Measurements from ENCODE around the gene COL19A1.

The COL19A1 gene

DNA sequence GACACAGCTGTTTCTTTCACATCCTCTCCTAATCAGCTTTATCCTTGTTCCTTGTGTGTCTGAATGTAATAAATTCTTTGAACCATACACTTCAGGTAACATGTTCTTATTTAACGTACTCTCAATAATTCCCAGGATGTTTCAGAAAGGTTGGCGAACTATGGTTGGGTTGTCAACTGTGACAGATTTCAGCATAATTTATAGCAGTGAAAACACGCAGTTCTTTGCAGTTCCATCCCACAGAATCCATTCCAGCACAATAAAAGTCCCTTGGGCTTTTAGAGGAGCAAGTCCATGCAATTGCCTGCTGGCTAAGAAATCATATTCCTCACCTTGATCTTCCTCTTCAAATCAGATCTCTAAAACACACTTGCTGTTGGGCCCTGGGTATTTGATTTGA lies 317.2 kb downstream of the COL19A1 start:
- Histone ChIP-seq H3K27me3 (ENCODE audit: control insufficient read depth, insufficient read depth, low read length) (no peaks in the 10 kb centered on the region), H3K27ac (no peak overlapping the region), H3K9me3 (ENCODE audit: control insufficient read depth, low read length) (no peaks in the 10 kb centered on the region), H3K4me2 (ENCODE audit: low read length) (no peak overlapping the region), H3K4me3 (ENCODE audit: low read depth, low read length) (no peak overlapping the region), H3K4me1 (no peaks in the 10 kb centered on the region), H3K9ac (no peak overlapping the region), H3K79me2 (no peaks in the 10 kb centered on the region), H3K36me3 (ENCODE audit: control insufficient read depth, insufficient read depth, low read length) (no peaks in the 10 kb centered on the region), H2AFZ (no peak overlapping the region)
- TF ChIP-seq, protein P1, sequence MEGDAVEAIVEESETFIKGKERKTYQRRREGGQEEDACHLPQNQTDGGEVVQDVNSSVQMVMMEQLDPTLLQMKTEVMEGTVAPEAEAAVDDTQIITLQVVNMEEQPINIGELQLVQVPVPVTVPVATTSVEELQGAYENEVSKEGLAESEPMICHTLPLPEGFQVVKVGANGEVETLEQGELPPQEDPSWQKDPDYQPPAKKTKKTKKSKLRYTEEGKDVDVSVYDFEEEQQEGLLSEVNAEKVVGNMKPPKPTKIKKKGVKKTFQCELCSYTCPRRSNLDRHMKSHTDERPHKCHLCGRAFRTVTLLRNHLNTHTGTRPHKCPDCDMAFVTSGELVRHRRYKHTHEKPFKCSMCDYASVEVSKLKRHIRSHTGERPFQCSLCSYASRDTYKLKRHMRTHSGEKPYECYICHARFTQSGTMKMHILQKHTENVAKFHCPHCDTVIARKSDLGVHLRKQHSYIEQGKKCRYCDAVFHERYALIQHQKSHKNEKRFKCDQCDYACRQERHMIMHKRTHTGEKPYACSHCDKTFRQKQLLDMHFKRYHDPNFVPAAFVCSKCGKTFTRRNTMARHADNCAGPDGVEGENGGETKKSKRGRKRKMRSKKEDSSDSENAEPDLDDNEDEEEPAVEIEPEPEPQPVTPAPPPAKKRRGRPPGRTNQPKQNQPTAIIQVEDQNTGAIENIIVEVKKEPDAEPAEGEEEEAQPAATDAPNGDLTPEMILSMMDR (IDR thresholded peaks at IDR 0.05) = no peak

DNA sequence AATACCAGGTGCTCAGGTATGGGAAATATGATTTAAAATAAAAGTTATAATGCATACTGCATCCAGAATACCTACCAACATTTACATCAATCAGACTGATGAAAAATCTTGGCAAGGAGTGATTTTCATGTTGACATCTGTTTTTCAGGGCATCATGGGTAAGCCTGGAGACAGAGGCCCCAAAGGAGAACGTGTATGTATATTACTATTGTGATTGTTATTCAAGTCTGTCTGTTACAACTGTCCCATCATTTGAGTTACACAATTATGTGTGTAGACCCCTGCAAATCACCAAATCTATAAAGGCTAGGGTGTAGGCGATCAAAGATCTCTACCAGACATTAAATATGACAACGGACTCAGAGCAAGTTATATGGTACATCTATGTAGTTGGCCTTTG lies 318.4 kb downstream of the COL19A1 start:
- Histone ChIP-seq H3K9ac (no peak overlapping the region), H2AFZ (no peak overlapping the region), H3K9me3 (ENCODE audit: control insufficient read depth, low read length) (no peaks in the 10 kb centered on the region), H3K36me3 (ENCODE audit: control insufficient read depth, insufficient read depth, low read length) (no peaks in the 10 kb centered on the region), H3K4me3 (ENCODE audit: low read depth, low read length) (no peak overlapping the region), H3K27me3 (ENCODE audit: control insufficient read depth, insufficient read depth, low read length) (no peaks in the 10 kb centered on the region), H3K4me1 (no peaks in the 10 kb centered on the region), H3K27ac (no peak overlapping the region), H3K4me2 (ENCODE audit: low read length) (no peak overlapping the region), H3K79me2 (no peaks in the 10 kb centered on the region)
- TF ChIP-seq, protein P1 (IDR thresholded peaks at IDR 0.05) = no peak

DNA sequence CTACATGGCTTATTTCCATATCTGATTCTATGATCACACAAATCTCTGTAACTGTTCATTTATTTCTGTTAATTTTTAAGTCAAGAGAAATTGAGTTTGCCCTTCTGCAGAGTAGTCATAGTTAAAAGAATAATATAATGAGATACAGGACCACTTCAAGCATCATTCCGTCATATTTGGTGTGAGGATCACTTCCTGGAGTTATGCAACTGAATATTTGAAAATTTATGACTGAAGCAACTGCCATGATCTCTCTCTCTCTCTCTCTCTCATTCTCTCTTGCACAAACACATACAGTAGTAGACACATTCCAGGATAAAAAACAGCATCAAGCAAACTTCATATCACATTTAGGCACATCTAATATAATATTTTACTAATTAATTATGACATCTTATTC lies 320.1 kb downstream of the COL19A1 start:
- Histone ChIP-seq H3K27ac (no peak overlapping the region), H3K9ac (no peak overlapping the region), H3K36me3 (ENCODE audit: control insufficient read depth, insufficient read depth, low read length) (no peaks in the 10 kb centered on the region), H3K4me1 (no peaks in the 10 kb centered on the region), H3K9me3 (ENCODE audit: control insufficient read depth, low read length) (no peaks in the 10 kb centered on the region), H3K79me2 (no peaks in the 10 kb centered on the region), H3K27me3 (ENCODE audit: control insufficient read depth, insufficient read depth, low read length) (no peaks in the 10 kb centered on the region), H3K4me2 (ENCODE audit: low read length) (no peak overlapping the region), H2AFZ (no peak overlapping the region), H3K4me3 (ENCODE audit: low read depth, low read length) (no peak overlapping the region)
- TF ChIP-seq, protein P1 (IDR thresholded peaks at IDR 0.05) = no peak

DNA sequence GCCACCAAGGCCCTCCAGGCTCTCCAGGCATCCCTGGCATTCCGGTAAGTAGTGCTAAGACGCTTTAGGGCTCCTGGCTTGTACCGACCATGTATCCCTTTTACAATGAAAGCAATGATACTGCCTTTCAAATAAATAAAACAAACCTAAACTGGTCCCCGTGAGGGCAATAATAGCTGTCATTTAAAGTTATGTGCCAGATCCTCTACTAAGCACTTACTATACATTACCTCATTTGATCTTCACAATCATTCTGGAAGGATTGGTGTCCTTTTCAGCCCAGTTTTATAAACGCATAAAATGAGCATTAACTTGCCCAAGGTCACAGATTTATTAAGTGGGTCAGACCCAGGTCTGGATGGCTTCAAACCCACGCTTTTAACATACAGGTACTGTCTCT lies 321.8 kb downstream of the COL19A1 start:
- no peaks in the 10 kb centered on the region for H3K4me1 ChIP-seq
- no peak overlapping the region for H3K4me3 ChIP-seq (ENCODE audit: low read depth, low read length)
- no peak overlapping the region for H3K4me2 ChIP-seq (ENCODE audit: low read length)
- TF ChIP-seq, protein P1 (IDR thresholded peaks at IDR 0.05) = no peak
- no peak overlapping the region for H3K27ac ChIP-seq
- no peak overlapping the region for H2AFZ ChIP-seq
- H3K9ac ChIP-seq = no peak overlapping the region
- no peaks in the 10 kb centered on the region for H3K9me3 ChIP-seq (ENCODE audit: control insufficient read depth, low read length)
- no peaks in the 10 kb centered on the region for H3K79me2 ChIP-seq
- no peaks in the 10 kb centered on the region for H3K36me3 ChIP-seq (ENCODE audit: control insufficient read depth, insufficient read depth, low read length)
- H3K27me3 ChIP-seq (ENCODE audit: control insufficient read depth, insufficient read depth, low read length) = no peaks in the 10 kb centered on the region

DNA sequence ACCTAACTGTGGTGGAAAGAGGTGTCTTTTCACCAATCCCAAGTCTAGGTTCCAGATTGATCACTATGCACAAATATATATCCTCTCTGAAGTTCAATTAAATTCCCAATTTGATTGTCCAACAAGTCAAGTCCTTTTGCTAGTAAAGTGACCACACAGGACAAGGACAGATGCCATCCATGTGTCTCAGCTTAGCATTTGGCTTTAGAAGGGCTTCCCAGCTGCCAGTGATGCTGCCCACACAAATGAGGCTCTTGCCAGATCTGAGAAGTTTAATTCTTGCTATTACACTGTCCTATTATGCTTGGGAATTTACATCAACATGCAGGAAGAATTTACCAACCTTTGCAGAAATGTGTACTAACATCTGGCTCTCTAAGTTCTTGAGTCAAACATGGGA lies 328.1 kb downstream of the COL19A1 start:
- Histone ChIP-seq H3K4me2 (ENCODE audit: low read length) (no peak overlapping the region), H3K4me3 (ENCODE audit: low read depth, low read length) (no peak overlapping the region), H3K9me3 (ENCODE audit: control insufficient read depth, low read length) (no peaks in the 10 kb centered on the region), H3K4me1 (no peaks in the 10 kb centered on the region), H3K27me3 (ENCODE audit: control insufficient read depth, insufficient read depth, low read length) (no peaks in the 10 kb centered on the region), H3K36me3 (ENCODE audit: control insufficient read depth, insufficient read depth, low read length) (no peaks in the 10 kb centered on the region), H3K9ac (no peak overlapping the region), H3K27ac (no peak overlapping the region), H3K79me2 (no peaks in the 10 kb centered on the region), H2AFZ (no peak overlapping the region)
- TF ChIP-seq, protein P1 (IDR thresholded peaks at IDR 0.05) = no peak

All from parathyroid adenoma (tissue), 2 donors.